Activated T-helper 1 cell treated with Interleukin-2 at 50 U/mL for 16 hours (primary cell): ENCODE results near the gene ZNF618.

Source experiments
- DNase-seq: peaks from one replicate; pipeline ENCODE4 v3.0.0-alpha.2; 2020; ENCODE audit warnings: low read depth

ZNF618 gene

GRCh38 chr9:114099669-114100270, 223.7 kb downstream of the ZNF618 start:
- no peak for DNase-seq

GRCh38 chr9:114100536-114100935, 224.4 kb downstream of the ZNF618 start:
- no peak for DNase-seq

GRCh38 chr9:114102484-114102883, 226.4 kb downstream of the ZNF618 start:
- no peak for DNase-seq

GRCh38 chr9:114105236-114105635, 229.1 kb downstream of the ZNF618 start:
- no peak for DNase-seq
